HG02763 (cell line): Measurements from ENCODE around the gene IGF2.

Source experiments
- ATAC-seq: cut with Tn5 transposase; IDR thresholded peaks from one replicate; pipeline ENCODE4 v1.9.1; 2021; ENCODE audit warnings: mild to moderate bottlenecking, moderate library complexity; ENCODE audit not compliant: unreplicated experiment

Gene IGF2

DNA sequence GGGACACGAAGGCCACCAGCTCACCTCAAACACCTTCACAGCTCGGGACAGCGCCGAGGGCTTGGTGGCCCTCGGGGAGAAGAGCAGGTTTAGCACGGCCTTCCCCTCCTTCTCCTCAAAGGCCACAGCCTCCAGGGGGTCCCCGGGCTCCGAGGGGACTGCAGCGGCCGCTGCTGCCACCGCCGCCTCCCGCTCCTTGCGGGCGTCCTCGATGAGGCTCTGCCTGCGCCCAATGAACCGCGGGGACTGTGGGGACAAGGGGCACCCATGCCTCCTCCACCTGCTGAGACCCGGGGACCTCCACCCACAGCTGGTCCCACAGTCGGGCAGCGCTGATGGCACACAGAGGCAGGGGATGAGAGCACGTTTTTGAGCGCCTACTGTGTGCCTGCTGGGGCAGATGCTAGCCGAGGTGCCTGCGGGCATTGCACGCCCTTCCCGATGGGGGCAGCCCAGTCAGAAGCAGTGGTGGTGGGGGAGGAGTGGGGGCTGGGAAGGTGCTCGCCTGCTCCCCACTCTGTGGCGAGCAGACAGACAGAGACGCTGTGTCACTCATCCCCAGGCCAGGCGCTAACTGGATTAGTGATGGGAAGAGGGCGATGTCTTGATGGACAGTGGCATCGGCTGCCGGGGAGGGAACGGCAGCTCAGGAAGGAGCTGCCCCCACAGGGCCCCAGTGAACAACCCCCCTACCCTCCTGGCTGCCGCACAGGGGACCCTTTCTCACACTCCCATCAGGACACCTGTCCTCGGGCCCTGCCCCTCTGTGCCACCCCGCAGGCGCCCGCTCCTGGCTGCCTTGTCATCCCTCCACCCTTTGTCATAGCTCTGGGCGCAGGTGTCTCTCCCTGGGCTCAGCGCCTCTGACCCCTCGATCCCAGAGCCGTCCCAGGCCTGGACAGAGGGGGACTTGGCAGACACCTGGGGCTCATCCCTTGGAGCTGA, 30.7 kb upstream of the IGF2 start:
- no peak for ATAC-seq

DNA sequence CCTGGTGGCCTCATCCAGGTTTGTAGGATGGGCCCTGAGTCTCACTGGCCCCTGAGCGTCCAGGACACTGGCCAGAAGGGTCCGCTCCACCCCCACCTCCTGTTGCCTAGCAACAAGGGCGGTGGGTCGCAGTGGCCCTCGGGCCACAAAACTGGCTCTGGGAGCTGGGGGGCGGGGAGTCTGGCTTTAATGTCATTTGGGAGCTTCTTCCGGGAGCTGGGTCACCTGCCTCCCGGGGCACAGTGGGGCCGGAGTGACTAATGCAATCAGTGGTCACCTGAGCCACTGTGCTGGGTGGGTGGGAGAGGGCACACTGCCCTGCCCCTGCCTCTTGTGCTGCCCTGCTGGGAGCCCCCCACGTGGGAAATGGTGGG, 29.8 kb upstream of the IGF2 start:
- no peak for ATAC-seq

DNA sequence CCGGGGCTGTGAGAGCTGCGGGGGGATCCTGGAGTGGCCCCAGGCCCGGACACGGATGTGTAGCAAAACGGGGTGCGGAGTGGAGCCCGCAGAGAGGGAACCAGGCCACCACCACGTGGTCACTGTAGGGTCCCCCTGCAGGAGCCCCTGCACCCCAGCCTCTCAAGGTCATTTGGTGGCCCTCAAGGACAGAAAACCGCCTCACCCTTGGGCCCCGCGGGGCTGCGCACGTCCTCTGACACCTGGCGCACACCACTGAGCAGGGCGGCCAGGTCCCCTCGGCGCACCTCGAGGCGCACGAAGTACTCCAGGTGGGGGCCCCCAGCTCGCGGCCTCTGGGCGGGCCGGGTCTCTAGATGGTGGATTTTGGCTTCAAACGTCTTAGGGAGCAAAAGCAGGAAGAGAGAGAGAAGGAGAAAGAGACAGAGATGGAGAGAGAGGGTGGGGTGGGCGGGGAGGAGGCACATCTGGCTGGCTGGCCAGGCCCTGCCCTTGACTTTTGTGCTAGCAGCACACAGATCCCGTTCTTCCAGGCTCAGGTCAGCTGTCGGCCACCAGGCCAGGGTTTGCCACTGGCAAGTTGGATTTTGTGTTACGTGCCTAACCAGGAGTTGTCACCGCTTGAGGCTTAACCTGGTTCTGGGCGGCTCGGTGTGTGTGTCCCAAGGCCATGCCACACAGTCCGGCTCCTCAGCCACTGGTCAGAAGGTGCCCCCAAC, 29.3 kb upstream of the IGF2 start:
- ATAC-seq, result no peak

DNA sequence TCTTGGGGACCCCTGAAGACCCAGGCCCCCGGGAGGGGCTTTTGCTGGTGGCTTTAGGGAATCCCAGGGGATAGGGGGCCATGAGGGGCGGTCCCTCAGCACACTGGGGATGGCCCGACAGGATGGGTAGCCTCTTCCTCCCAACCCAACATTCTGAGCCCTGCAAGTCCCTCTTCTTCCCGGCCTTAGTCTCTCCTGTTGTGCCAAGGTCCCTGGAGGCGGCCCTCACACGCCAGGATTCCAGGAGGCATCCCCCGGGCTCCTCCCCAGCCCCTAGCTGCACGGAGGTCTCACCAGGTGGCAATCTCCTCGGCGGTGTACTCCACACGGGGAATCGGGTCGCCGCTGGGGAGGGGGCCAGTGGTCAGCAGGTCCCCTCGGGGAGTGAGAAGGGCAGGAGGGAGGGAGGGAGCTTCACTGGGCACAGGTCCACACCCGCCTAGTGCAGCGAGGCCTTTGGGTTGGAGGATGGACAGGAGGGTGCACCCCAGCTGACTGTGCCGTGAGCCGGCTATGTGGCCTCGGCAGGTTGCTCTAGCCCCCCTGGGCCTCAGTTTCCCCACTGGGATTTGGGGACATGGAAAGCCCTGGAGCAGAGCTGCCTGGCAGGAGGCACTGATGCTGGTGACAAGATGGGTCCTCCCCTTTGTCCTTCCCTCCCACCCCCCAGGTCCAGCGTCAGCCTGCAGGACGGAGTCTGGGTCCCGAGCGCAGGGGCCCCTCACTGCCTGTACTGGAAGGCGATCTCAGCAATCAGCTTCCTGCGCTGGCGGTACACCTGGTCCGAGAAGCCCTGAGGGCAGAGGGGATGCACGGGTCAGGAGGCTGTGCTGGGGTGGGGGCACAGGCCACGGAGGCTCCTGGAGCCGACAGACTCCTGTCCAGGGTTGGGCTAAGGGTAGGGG, 28.2 kb upstream of the IGF2 start:
- no peak for ATAC-seq

DNA sequence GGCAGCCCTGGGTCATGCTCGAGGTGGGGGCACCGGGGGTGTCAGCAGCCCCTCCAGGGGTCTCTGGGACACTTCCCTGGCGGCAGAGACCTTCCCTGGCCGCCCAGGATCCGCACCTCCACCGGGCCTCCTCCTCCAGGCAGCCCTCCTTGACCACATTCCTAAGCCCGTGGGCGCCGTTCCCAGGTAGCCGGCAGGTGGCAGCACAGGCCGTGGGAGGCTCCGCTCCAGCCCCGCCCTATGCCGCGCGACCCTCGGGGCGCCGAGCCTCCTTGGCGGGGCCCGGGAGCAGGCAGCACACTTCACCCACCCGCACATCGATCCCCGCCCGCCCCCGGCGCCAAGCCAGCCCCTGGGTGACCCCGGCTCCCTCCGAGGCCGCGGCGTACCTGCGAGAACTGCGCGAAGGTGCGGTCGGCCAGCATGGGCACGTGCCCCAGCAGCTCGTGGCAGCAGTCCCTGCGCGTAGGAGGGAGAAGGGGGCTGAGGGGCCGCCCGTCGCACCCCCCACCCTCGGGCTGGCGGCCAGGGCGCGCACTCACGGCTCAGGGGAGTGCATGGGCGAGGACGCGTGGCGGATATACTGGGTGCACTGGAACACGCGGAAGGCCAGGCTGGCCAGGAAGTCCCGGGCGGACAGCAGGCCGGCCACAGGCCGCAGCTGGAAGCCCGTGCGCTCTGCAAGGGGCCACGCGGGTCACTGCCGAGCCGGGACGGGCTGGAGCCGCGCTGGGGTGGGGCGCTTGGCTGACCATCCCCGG, 27.1 kb upstream of the IGF2 start:
- no peak for ATAC-seq

DNA sequence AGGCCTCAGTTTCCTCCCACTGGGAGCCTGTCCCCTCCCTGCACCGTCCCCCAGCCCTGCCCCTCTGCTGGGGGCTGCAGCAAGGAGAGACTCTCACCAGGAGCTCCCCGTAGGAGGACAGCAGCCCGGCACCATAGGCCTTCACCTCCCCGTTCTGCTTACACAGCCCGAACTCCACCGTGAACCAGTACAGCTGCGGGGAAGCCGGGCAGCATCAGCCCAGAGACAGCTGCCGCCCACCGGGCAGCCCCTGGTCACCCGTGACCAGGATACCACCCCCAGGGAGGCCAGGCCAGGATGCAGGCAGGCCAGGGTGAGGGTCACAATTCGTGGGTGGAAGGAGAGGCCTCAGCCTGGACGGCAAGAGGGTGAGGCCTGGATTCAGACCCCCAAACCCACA, 26.4 kb upstream of the IGF2 start:
- ATAC-seq, result no peak

GRCh38 chr11:2164861-2165555, 25.8 kb upstream of the IGF2 start:
- no peak for ATAC-seq

GRCh38 chr11:2164081-2164480, 24.9 kb upstream of the IGF2 start:
- ATAC-seq, result no peak

DNA sequence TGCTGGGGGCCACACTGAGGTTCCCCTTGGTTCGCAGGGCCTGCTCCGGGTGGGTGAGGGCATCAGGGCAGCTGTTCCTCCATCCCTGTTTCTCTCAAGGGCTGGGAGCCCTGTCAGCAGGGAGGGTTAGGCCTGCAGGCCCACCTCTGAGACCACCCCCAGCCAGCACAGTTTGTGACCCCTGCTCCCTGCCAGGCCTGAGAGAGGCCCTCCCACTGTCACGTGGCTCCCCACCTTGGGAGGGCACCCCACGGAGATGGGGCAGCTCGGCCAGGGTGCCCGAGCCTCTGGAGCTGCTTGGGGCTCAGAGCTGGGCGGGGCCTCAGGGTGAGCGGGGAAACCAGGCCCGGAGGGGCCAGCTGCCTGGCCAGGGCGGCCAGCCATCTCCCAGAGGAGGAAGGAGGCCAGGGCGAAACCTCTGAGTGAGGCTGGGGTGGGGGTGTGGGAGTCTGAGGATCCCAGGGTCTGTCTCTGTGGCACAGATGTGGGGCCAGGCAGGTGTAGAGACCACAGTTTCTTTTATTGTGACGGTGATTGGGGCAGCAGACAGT, 24.3 kb upstream of the IGF2 start:
- ATAC-seq, result no peak

GRCh38 chr11:2160736-2161259, 21.6 kb upstream of the IGF2 start, which contains the start of gene INS:
INS (minus strand) TSS chr11:2161209; CDS start chr11:2160971, 238 bp downstream.
- no peak for ATAC-seq

DNA sequence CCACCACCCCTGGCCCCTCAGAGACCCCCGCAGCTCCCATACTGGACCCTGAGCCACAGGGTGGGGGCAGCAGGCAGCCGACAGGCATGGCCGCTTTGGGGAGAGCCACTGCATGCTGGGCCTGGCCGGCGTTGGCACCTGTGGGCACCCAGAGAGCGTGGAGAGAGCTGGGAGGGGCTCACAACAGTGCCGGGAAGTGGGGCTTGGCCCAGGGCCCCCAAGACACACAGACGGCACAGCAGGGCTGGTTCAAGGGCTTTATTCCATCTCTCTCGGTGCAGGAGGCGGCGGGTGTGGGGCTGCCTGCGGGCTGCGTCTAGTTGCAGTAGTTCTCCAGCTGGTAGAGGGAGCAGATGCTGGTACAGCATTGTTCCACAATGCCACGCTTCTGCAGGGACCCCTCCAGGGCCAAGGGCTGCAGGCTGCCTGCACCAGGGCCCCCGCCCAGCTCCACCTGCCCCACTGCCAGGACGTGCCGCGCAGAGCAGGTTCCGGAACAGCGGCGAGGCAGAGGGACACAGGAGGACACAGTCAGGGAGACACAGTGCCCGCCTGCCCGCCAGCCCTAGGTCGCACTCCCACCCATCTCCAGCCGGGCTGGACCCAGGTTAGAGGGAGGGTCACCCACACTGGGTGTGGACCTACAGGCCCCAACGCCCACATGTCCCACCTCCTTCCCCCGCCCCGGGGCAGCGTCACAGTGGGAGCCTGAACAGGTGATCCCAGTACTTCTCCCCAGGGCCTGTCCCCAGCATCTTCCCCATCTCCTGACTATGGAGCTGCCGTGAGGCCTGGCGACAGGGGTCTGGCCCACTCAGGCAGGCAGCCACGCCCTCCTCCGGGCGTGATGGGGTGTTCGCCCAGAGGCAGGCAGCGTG, 20.6 kb upstream of the IGF2 start:
- ATAC-seq, result no peak

GRCh38 chr11:2158966-2159365, 19.8 kb upstream of the IGF2 start:
- no peak for ATAC-seq

GRCh38 chr11:2158296-2158737, 19.1 kb upstream of the IGF2 start:
- ATAC-seq, result no peak

- ATAC-seq, result no peak
These were observed 18.3 kb upstream of the IGF2 start for GRCh38 chr11:2157294-2158040.

GRCh38 chr11:2156416-2157182, 17.4 kb upstream of the IGF2 start:
- ATAC-seq, result no peak

- ATAC-seq, result no peak
These were observed 16.3 kb upstream of the IGF2 start for GRCh38 chr11:2155511-2155910.

DNA sequence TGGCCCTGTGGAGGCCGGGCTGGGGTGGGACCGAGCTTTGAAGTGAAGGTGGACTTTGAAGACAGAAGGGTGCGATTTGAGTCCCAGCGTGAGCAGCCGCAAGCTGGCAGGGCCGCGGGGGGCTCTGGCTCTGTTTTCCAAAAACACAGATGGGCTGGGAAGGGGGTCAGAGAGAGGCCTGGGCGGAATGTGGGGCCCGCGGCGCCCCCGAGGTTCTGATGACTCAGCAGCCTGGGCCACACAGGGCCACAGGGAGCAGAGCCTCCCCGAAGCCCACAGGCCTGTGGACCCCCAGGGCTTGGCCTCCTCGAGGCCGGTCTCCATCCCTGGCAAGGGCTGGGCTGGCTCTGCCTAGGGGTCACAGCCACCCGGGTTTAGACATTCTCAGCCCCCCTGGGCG, 15.7 kb upstream of the IGF2 start:
- ATAC-seq, result no peak
